Measurements from ENCODE around the gene RBFOX2.

RBFOX2 gene

DNA sequence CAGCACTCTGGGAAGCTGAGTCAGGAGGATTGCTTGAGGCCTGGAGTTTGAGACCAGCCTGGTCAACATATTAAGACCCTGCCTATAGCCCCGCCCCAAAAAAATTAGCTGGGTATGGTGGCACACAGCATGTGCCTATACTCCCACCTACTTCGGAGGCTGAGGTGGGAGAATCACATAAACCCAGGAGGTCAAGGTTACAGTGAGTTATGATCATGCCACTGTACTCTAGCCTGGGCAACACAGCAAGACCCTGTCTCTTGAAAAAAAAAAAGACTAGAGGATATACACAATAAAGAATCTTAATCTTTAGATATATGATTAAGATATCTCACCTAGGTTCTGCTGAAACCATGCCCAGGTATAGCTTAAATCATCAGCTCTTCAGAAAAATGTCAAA is 174.3 kb downstream of the RBFOX2 start:
- no peak for DNase-seq

DNA sequence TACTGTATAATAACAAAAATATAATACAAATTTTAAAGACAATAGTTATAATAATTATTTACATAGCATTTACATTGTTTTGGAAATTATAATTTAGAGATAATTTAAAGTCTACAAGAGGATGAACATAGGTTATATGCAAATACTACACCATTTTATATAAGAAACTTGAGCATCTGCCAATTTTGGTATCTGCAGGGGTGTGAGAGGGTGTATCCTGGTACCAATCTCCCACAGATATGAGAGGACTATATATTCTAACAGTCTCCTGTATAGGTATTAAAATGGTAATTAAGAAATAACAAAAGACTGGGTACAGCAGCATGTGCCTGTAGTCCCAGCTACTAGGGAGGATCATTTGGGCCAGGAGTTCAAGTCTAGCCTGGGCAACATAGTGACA is 176.5 kb downstream of the RBFOX2 start:
- DNase-seq: no peak

DNA sequence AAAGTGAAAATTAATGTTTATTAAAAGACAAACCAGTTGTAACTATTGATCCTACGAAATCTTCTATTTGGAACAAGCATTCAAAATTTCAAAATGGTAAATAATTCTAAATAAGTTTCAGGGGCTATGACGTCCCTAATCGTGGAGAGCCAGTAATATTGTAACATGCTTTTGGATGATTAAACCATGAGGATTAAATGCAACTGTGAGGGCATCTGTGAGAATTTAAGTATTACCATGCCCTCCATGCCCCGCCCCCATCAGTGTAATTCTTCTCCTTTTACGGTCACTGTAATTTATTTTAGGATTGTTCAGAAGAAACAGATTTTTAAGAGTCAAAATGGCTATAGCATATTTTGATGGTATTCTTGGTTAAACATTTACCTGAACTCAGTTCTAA is 177.8 kb downstream of the RBFOX2 start:
- DNase-seq: no peak

DNA sequence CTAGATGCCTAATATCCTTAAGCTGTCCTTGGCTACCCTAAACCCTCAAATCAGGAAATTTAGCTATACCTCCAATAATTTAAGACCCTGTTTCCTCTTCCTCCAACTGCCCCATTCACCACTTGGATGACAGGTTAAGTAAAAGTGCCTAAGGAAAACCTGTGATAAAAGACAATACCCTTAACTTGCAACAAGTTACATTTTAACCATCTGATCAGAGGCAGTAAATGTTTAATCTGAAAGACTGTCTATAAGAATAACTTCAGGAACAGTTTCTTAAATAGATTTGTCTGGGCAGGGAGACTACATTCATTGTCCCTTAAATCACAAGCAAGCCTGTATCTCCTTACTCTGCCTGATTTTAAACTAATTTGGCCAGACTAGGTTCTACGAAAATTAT is 181.8 kb downstream of the RBFOX2 start:
- DNase-seq: no peak

DNA sequence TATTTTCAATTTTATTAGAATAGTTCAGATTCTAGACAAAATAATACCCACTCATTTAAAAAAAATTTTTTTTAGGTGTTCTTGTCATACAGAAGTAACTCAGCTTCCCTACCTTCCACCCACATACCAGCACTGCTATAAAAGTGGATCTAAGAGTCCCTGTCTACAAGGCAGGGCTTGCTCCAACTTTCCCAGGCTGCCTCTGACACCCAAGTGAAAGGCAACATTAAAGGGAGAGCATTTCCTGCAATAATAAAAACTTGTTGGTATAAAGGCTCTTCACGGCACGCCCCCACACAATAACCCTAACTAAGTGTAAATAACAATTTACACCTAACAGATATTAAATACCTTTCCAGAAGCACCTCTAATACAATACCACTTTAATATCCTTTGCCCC is 183.7 kb downstream of the RBFOX2 start:
- DNase-seq: no peak

DNA sequence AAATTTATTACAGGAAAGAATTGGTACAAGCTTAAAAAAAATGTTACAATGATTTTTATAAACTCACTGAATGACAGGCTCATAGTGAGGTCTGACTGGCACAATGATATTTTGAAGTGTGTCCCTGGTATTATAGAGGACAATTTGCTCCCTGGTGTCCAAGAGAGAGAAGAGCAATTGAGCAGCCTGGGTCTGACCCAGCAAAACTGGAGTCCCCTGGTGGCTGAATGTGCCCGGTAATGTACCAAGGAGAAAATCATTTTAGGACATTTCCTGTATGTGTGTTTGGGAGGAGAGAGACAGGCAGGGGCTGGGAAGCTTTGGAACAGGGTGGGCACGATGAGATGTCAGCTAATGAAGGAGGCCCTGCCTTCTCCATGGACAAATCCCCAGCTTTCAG is 185.7 kb downstream of the RBFOX2 start:
- DNase-seq: no peak

DNA sequence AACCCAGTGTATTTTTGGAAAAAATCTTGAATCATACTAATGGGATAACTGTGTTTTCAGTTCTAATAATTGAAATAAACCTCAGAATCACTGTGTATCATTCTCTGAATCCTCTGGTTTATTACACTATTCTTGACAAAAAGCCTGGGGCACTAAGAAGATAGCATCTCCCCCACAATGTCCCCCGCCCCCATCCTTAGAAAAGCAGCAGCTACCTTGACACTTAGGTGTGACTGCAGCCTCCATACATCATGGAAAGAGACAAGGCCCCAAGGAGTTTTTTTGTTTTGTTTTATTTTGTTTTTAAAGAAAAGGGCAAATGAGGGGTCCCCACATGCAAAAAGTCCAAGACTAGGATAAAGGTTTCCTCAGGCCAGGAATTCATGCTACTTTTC is 186.1 kb downstream of the RBFOX2 start:
- no peak for DNase-seq

DNA sequence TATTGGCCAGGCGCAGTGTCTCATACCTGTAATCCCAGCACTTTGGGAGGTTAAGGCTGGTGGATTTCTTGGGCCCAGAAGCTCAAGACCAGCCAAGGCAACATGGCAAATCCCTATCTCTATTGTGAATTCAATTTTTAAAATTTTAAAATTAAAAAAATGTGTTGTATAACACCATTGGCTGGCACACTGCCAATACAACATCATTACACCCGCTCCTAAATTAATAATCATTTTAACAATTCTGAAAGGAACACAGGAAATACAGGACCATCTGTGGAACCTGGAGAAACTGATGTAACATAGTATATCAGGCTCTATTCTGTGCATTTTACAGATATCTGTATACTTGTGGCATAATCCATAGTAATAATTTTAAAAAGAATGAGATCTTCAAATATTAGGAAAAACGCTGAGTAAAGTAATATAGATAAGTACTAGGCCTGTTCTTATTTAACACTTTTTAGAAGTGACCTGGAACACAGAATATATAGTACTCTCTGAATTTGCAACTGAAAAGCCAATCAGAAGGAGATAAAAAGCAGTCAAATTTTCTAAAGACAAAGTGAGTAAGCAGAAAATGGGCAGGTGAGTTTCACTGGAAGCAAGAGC is 186.6 kb downstream of the RBFOX2 start:
- DNase-seq: no peak

DNA sequence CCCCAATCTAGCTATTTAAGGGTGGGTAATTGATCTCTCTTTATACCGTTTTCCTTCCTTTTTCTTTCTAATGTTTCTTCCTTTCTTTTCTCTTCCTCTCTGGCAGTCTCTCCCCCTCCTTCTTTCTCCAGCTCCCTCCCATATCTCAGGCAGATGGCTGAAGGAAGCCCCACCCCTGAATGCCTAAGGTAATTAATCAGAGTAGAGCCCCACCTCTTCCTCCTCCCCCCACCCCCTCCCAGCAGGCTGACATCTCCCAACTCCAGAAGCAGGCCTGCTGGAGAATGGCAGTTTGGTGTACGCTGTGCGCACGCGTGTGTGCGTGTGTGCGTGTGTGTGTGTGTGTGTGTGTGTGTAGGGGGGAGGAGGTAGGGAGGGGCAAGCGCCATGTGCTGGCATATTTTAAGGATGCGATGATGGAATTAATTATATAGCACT is 188.3 kb downstream of the RBFOX2 start:
- DNase-seq: no peak

DNA sequence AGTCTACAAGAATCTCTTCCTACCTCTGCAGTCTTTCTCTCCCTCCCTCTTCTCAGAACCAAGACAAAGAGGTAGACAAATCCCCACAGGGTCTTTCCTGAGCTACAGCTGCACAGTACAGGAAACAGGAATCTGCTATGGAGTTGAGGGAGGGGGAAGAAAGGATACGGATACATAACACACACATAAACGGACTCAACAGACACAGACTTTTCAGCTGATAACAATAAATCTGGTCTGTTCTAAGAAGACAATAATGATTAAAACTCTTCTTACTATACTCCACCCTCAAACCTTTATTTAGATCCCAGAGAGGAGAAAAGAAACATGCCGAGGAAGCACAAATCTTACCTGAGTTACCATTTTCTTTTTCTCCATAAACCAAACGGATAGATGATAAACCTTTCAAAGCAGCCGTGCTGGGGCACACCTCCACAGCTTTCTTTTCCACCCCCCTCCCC is 188.8 kb downstream of the RBFOX2 start:
- no peak for DNase-seq

DNA sequence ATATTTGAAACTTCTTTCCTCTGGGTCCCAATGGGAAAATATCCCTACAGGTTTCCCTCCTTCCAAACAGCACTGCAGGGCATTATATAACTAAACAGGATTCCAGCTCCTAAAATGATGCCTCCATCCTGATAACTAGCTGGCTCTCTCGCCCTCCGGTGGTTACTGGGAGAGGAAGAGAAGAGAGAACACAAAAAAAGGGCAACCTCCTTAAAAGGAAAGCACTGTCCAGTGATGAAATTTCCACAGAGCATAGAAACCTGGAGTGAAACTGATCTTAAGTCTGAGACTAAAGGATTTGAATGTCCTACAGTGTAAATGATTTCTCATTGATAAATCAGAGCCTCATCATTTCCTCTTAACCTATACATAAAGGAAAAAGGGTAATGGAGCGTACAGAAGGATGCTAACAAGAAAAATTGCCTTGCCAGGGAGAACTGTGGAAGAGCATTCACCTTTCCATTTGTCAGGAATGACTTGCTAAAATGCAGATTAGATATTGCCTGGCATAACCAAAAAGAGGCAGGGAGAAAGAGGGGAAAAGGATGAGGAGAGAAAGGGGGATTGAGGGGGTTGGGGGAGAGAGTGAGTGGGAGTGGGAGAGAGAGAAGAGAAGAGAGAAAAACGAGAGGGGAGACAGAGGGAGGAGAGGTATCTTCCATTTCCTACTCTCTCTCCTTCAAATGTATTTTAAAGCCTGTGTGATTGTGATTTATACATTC is 189.6 kb downstream of the RBFOX2 start:
- DNase-seq: no peak

DNA sequence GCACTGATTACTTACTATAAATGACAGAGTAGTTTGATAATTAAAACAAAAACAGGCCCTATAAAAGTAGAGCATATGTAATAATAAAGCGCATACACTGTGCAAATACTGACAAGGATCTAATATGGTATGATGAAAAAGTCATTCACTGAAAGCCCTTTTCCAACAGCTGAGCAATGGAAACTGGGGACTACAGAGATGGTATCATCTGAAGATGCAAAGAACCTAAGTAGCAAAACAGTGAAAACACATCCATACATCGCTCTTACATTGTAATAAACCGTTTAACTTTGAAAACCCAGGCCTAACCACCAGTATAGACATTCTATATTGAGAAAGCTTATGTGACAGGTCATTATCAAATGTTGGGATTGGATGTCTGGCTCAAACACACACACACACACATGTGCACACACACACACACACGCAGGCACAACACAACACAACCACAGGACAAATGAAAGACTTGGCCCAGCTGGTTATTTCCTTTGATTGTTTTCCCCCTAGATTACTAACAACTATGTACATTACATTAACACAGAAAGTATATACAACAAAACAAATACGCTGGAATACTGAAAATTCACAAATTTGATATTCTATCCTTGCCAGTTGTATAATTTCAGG is 191.4 kb downstream of the RBFOX2 start:
- no peak for DNase-seq

DNA sequence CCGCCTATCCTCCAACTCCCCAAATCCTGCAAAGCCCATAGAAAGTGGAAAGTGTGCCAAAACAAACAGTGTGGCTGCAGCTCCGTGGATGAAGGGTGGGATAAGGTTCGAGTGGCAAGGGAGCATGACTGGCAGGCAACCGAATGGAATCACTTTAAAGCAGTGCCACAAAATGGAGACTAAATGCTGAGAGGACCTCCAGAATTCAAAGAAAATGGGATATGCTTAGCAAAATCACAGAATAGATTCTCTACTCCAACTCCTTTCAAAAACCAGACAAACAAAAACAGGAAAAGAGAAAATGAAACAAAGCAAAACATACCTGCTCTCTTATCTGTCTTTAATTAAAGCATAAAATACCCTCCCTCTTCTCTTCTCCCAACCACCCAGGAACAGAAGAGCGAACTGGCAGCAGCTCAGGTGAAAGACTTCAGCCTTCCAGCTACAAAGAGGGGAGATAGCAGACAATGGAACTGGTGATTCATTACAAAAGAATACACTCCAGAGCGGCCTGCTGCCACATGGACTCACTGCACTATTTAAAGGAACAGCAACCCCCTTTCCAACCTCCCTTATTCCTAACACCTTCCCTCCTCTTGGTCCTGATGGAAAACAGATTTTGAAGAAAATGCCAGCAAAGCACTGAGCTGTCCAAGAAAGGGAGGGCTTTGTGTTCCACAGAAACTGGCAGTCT is 192.5 kb downstream of the RBFOX2 start:
- no peak for DNase-seq

DNA sequence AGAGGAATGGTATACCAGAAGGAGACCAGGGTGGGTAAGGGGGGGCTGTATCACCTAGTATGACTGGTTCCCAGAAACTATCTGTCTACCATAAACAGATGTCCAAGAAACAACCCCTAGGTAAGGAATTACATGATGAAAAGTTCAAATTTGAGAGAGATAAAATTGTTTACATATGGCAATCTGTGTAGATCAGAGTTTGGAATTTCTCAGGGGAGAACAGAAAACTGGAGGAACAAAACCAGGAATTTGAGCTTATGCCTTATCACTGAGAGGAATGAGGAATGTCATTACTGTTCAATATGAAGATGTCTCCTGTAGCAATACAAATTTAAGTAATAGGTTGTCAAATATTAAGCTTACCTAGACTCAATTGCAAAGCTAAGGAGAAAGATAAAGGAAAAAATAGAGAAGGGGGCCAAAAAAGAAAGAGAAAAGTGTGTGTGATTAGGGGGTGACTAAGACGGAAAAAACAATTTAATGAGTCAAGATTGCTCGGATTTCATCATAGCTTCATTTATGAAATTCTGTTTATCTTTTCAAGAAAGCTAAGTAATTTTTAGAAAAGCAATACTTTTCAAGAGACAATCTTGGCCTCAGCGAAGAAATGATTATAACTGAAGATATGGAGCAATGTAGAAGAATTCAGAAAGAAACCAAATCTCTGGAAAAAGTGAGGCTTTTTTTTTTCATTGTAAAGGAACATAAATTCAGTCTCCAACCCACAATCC is 193.2 kb downstream of the RBFOX2 start:
- no peak for DNase-seq

DNA sequence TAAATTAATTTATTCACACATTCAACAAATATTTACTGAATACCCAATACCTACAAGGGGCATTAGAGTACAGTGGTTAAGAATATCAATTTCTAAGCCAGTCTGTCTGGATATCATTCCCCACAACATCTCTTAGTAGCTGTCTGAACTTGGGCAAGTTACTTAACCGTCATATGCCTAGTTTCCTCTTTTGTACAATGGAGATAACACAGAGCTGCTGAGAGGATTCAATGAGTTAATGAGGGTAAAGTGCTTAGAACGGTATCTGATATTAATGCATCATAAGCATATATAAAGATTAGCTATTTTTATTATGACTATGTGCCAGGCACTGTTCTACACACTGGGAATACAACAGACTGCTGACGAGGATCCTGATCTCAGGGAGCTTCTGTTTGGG is 194.6 kb downstream of the RBFOX2 start:
- no peak for DNase-seq

DNA sequence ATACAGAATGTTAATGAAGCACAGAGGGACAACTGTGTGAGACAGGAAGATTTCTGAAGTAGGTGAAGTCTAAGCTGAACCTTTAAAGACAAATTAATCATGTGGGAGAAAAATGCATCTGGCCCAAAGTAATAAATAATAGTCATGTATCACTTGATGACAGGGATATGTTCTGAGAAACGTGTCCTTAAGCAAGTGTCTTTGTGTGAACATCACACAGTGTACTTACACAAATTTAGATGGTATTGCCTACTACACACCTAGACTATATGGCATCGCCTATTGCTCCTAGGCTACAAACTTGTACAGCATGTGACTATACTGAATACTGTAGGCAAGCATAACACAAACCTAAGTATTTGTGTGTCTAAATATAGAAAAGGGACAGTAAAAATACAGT is 198.3 kb downstream of the RBFOX2 start:
- no peak for DNase-seq

DNA sequence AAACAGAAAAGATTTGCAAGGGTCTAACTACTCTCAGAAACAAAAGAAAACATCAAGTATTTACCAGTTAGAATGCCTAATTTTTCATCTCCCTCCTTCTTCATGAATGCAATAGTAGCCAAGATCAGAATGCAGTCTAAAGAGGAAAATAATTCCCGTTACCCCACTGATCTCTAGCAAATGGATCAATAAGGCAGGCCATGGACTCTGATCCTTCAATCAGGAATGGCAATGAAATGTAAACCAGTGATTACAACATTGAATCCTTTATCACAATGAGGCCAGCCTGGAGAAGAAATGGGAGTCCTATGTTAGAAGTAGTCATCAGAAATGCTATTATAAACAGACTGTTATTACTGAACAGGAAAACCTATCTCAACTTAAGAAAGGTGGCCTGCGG is 204.4 kb downstream of the RBFOX2 start:
- DNase-seq: no peak

DNA sequence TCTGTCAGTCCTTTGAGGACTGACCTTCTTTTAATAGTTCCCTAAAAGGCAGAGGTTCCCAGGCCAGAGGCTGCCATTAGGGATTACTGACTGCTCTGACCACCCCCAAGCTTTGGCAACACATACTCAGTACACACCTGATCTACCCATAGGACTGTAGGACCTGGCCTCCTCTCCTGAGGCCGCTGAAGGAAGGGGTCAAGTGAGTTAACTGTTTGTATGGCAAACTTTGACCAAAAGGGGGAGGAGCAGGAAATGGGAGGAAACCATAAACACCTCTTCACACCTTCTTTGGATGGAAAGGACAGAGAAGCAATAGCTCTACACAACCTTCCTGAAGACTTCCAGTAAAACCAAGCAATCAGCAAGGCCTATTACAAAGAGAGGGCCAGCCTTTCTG is 207.0 kb downstream of the RBFOX2 start:
- DNase-seq: no peak

DNA sequence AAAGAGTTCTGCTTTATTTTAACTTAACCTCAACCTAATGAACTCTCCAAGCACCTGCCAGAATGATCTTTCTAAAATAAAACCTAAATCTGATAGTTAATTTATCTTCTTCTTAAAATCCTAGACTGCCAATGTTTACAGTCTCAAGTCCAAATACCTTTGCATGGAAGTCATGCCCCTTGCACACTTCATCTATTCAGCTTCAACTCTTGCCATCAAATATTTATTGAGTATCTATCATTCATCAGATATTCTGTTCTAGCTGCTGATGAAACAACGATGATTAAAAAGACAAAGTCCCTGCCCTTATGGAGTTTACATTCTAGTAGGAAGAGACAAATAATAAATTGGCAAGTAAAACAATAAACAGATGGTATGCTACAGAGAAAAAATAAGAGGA is 209.2 kb downstream of the RBFOX2 start:
- no peak for DNase-seq

DNA sequence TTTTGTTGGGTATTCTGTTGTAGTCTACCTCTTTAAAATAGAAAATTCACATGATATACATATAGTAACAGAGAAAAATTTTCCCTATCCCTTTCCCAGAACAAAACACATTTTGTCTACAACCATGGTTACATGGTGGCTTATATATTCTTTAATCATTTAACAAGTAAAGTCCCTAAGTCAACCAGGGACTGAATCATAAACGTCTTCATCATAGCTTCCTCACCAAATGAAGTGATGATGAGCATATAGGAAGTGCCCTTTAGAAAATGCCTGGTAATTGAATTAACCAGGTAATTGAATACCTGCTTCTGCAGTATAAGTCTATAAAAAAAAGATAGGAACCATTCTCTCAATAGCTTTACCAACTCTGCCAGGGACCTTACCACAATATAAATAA is 209.7 kb downstream of the RBFOX2 start:
- no peak for DNase-seq

DNA sequence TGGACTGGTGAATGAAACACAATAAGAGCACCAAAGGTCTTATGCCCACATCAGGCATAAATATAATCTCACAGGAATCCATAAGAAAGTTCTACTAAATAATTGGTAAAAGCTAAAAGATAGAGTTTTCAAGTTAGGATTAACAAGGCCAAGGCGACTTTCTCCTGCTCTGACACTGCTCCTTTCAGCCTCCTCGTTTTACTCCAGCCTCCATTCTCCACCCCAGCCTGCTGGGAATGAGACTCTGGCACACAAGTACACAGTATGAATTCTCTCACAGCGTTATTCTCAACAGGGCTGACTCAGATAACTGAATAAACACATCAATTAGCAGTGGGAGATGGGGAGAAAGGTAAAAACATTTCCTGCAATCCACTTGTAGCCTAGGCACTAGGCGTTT is 216.0 kb downstream of the RBFOX2 start:
- no peak for DNase-seq

DNA sequence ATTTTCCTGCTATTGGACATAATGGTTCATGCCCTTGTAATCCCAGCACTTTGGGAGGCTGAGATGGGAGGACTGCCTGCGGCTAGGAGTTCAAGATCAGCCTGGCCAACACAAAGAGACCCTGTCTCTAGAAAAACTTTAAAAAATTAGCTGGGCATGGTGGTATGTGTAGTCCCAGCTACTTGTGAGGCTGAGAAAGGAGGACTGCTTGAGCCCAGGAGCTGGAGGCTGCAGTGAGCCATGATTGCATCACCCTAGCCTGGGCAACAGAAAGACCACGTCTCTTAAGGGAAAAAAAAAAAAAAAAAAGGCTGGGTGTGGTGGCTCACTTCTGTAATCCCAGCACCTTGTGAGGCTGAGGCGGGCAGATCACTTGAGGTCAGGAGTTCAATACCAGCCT is 217.0 kb downstream of the RBFOX2 start:
- DNase-seq: no peak

DNA sequence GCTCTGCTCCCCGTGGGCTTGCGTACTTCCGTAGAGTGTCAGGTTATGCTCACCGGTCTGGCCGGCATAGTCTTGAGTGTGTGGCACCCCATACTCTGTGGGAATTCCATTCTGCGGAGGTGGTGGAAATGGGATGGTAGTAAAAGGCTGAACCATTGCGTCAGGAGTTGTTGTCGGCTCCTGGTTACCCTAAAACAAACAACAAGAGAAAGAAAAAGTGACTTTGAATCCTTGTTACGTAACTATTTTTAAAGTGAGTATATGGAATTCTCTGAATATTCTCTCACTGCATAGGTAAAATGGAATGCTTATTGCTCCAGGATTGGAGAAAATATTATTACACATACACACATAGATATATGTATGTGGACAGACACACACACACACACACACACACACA is 218.8 kb downstream of the RBFOX2 start:
- no peak for DNase-seq

All from KG1 (cell line).